ENCODE measurements around the gene HMSD.

HMSD gene

DNA sequence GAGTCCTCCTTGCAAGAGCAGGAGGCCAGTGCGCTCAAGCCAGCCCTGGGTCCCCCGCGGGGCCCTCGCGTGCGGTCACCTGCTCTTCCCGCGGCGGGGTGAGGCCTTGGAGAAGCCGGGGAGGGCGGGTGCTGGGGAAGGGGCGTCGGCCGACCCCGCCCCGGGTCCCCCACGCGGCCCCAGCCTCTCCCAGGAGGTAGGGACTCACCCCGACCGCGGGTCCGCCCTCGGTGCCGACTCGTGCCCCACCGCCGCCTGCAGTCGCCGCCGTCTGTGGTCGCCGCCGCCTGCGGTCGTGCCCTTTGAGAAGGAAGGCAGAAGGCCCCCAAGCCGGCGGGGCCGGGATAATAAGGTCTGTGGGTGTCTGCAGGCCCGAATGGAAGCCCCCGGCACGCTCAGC, 53.5 kb downstream of the HMSD start:
- TF ChIP-seq, protein P1, sequence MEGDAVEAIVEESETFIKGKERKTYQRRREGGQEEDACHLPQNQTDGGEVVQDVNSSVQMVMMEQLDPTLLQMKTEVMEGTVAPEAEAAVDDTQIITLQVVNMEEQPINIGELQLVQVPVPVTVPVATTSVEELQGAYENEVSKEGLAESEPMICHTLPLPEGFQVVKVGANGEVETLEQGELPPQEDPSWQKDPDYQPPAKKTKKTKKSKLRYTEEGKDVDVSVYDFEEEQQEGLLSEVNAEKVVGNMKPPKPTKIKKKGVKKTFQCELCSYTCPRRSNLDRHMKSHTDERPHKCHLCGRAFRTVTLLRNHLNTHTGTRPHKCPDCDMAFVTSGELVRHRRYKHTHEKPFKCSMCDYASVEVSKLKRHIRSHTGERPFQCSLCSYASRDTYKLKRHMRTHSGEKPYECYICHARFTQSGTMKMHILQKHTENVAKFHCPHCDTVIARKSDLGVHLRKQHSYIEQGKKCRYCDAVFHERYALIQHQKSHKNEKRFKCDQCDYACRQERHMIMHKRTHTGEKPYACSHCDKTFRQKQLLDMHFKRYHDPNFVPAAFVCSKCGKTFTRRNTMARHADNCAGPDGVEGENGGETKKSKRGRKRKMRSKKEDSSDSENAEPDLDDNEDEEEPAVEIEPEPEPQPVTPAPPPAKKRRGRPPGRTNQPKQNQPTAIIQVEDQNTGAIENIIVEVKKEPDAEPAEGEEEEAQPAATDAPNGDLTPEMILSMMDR (IDR thresholded peaks at IDR 0.05; ENCODE audit: low read depth, low read length): no peak
- DNase-seq (ENCODE audit: low read depth in 2 of 2): no peak
- H3K4me3 ChIP-seq (replicated peaks in 1 of 2; ENCODE audit: low read depth in 2 of 2, low read length in 2 of 2): no peak overlapping the region

DNA sequence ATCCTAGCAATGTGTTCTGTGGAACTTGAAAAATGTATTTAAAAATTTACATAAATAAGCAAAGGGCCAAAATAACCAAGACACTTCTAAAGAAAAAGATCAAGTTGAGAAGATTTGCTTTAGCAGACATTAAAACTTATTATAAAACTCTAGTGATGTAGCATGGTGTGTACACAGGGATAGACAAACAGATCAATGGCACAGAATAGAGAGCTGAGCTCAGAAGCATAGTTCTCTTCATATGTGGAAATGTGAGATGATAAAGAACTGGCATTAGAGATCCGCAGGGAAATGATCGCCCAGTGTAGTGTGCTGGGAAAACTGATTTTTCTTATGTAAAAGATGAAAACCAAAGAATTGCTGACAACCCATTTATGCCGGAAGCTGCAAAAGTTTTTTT, 60.2 kb downstream of the HMSD start:
- no peak overlapping the region for H3K4me3 ChIP-seq (replicated peaks in 1 of 2; ENCODE audit: low read depth in 2 of 2, low read length in 2 of 2)
- DNase-seq (ENCODE audit: low read depth in 2 of 2): no peak
- TF ChIP-seq, protein P1 (IDR thresholded peaks at IDR 0.05; ENCODE audit: low read depth, low read length): no peak
